ENCODE measurements around the gene KANK4.

Gene KANK4

GRCh38 chr1:62318756-62319544 lies at the start of gene KANK4:
Gene KANK4, minus strand, starts transcription at chr1:62319434. Its CDS starts 37,870 bp downstream, at chr1:62281564.
- no peaks in the 10 kb centered on the region for H3K9me3 Mint-ChIP-seq
- H3K36me3 Mint-ChIP-seq: no peaks in the 10 kb centered on the region
- no peaks in the 10 kb centered on the region for H3K4me1 Mint-ChIP-seq
- no peak within 1 kb of the TSS for H3K4me3 Mint-ChIP-seq
- DNase-seq (ENCODE audit: low spot score in 2 of 2) (no peak), ATAC-seq (peak; percentile 33)
- no peak within 1 kb of the TSS for H3K27ac Mint-ChIP-seq

DNA sequence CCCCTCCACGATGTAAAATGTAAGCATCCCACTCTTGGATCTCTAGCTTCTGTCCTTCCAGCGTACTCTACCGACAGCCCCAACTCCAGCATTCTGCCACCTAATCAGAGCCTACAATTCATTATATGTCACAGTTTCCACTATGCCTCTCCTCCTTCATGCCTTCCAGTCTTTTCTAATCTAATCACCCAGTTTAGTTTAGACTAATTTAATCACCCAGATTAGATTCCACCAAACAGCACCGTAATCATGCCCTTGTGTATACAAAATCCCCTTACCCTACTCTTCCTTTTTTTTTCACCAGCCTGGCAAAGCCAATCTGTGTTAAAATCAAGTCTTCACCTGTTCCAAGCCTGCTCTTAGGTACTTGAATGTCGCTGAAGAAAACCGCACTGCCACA lies 49.8 kb upstream of the KANK4 start:
- Mint-ChIP-seq H3K27ac (no peak overlapping the region), H3K4me3 (no peak overlapping the region), H3K4me1 (no peaks in the 10 kb centered on the region), H3K36me3 (no peaks in the 10 kb centered on the region), H3K9me3 (no peaks in the 10 kb centered on the region)
- ATAC-seq (no peak), DNase-seq (ENCODE audit: low spot score in 2 of 2) (no peak)

- H3K27ac Mint-ChIP-seq: no peak overlapping the region
- ATAC-seq (no peak), DNase-seq (ENCODE audit: low spot score in 2 of 2) (no peak)
- H3K4me1 Mint-ChIP-seq: no peaks in the 10 kb centered on the region
- no peak overlapping the region for H3K4me3 Mint-ChIP-seq
- H3K9me3 Mint-ChIP-seq: no peaks in the 10 kb centered on the region
- no peaks in the 10 kb centered on the region for H3K36me3 Mint-ChIP-seq
Measured at GRCh38 chr1:62367005-62367557, 47.8 kb upstream of the KANK4 start.

DNA sequence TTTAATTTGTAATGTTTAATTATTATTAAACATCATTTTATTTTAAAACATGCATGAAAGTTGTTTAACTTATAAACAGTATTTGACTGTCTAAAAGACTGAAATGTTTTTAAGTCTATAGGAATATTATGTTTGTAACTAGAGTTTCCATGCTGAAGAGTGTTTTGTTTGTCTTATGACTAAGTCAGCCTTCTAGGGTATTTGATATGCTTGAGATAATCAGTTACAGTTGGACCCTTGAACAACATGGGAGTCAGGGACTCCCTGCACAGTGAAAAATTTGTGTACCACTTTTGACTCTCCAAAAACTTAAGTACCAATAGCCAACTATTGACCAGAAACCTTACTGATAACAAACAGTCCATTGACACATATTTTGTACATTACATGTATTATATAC lies 45.5 kb upstream of the KANK4 start:
- no peak for DNase-seq (ENCODE audit: low spot score in 2 of 2)
- H3K36me3 Mint-ChIP-seq: no peaks in the 10 kb centered on the region
- no peak for ATAC-seq
- no peaks in the 10 kb centered on the region for H3K4me1 Mint-ChIP-seq
- no peak overlapping the region for H3K4me3 Mint-ChIP-seq
- H3K9me3 Mint-ChIP-seq: no peaks in the 10 kb centered on the region
- H3K27ac Mint-ChIP-seq: no peak overlapping the region

DNA sequence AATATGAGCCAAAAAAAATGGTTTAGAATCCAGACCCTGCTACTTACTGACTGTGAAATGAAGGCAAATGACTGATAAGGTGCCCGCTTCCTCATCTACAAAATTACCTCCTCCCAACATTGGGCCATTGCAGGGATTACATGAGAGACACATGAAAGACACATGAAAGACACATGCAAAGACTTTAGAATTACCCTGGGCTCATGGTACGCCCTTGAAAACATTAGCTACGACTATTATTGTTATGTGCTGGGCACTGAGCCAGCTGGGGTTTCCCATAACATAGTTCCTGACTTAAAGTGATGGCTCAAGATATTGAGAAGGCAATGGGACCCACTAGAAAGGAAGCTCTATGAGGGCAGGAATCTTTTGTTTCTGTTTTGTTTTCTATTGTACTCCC lies 43.7 kb upstream of the KANK4 start:
- ATAC-seq (no peak), DNase-seq (ENCODE audit: low spot score in 2 of 2) (no peak)
- Mint-ChIP-seq H3K9me3 (no peaks in the 10 kb centered on the region), H3K4me1 (no peaks in the 10 kb centered on the region), H3K4me3 (no peak overlapping the region), H3K36me3 (no peaks in the 10 kb centered on the region), H3K27ac (no peak overlapping the region)

GRCh38 chr1:62362061-62362917 lies 43.1 kb upstream of the KANK4 start:
- H3K4me3 Mint-ChIP-seq: no peak overlapping the region
- H3K36me3 Mint-ChIP-seq: no peaks in the 10 kb centered on the region
- no peak for DNase-seq (ENCODE audit: low spot score in 2 of 2)
- H3K9me3 Mint-ChIP-seq: no peaks in the 10 kb centered on the region
- H3K4me1 Mint-ChIP-seq: no peaks in the 10 kb centered on the region
- H3K27ac Mint-ChIP-seq: no peak overlapping the region
- ATAC-seq: no peak

DNA sequence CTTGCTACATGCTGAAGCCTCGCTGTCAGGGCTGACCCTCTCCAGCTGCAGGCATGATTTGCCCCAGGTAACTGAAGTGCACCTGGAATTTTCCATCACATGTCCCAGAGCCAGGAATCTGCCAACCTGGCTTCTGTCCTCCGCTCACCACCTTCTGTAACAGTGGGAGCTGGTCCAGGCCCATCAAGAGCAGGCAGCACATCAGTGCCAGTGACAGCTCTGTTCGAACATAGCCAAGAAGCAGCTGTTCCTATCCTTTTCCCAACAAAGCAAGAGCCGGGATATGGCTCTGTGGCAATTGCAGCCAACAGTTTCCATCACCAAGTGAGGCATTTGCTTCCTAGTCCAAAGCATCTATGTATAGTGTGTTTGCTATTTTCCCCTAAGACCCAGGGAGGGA lies 42.2 kb upstream of the KANK4 start:
- Mint-ChIP-seq H3K27ac (no peak overlapping the region), H3K4me1 (no peaks in the 10 kb centered on the region), H3K9me3 (no peaks in the 10 kb centered on the region), H3K36me3 (no peaks in the 10 kb centered on the region), H3K4me3 (no peak overlapping the region)
- DNase-seq (ENCODE audit: low spot score in 2 of 2) (no peak), ATAC-seq (no peak)

DNA sequence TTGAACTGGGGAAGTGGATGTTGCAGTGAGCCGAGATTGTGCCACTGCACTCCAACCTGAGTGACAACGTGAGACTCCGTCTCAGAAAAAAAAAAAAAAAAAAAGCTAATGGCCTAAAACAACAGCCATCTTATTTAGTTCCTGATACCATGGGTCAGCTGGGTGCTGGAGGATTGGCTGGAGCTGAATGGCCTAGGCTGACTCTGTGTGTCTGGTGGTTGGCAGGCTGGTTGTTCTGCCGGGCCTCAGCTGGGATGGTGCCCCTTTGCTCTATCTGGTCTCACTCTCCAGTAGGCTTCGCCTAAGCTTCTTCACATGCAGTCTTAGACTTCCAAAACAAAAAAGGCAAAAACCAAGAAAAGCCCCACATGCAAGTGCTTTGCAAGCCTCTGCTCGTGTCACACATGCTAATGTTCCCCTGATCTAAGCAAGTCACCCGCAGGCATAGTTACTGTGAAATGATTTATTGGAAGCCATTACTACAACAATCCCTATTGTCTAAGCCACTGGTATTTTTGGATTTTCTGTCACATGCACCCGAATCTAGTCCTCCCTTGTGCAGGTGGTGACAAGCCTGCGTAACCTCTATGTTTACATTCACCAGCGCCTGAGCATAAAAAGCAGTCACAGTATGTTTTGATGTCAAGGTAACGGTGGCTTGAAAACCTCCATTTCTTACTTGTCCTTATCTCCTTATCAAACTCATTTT lies 39.6 kb upstream of the KANK4 start:
- no peak for ATAC-seq

GRCh38 chr1:62357916-62358315 lies 38.7 kb upstream of the KANK4 start:
- Mint-ChIP-seq H3K4me3 (no peak overlapping the region), H3K36me3 (no peaks in the 10 kb centered on the region), H3K4me1 (no peaks in the 10 kb centered on the region), H3K27ac (no peak overlapping the region), H3K9me3 (no peaks in the 10 kb centered on the region)
- ATAC-seq: no peak
- no peak for DNase-seq (ENCODE audit: low spot score in 2 of 2)

More for the DNA sequence above, 39.6 kb upstream of the KANK4 start:
- H3K36me3 Mint-ChIP-seq: no peaks in the 10 kb centered on the region
- no peaks in the 10 kb centered on the region for H3K9me3 Mint-ChIP-seq
- DNase-seq (ENCODE audit: low spot score in 2 of 2): no peak
- no peaks in the 10 kb centered on the region for H3K4me1 Mint-ChIP-seq
- no peak overlapping the region for H3K27ac Mint-ChIP-seq
- H3K4me3 Mint-ChIP-seq: no peak overlapping the region

GRCh38 chr1:62356257-62356835 lies 37.1 kb upstream of the KANK4 start:
- DNase-seq (ENCODE audit: low spot score in 2 of 2) (no peak), ATAC-seq (peak; percentile 51)
- no peak overlapping the region for H3K27ac Mint-ChIP-seq
- no peaks in the 10 kb centered on the region for H3K4me1 Mint-ChIP-seq
- H3K9me3 Mint-ChIP-seq: no peaks in the 10 kb centered on the region
- no peak overlapping the region for H3K4me3 Mint-ChIP-seq
- H3K36me3 Mint-ChIP-seq: no peaks in the 10 kb centered on the region

DNA sequence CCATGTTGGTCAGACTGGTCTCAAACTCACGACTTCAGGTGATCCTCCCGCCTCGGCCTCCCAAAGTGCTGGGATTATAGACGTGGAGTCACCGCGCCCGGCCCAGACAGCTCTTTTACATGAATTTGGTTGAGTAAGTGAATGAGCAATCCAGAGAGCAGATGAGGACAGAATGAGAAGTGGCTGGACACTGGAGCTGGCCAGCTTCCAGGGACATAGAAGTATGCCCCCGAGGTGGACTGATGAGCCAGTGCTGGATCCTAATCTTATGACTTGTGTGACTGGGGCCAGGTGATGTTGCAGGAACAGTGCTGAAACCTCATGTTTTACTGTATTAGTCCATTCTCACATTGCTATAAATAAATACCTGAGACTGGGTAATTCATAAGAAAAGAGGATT lies 35.9 kb upstream of the KANK4 start:
- Mint-ChIP-seq H3K9me3 (no peaks in the 10 kb centered on the region), H3K27ac (no peak overlapping the region), H3K4me1 (no peaks in the 10 kb centered on the region), H3K4me3 (no peak overlapping the region), H3K36me3 (no peaks in the 10 kb centered on the region)
- DNase-seq (ENCODE audit: low spot score in 2 of 2) (no peak), ATAC-seq (no peak)

DNA sequence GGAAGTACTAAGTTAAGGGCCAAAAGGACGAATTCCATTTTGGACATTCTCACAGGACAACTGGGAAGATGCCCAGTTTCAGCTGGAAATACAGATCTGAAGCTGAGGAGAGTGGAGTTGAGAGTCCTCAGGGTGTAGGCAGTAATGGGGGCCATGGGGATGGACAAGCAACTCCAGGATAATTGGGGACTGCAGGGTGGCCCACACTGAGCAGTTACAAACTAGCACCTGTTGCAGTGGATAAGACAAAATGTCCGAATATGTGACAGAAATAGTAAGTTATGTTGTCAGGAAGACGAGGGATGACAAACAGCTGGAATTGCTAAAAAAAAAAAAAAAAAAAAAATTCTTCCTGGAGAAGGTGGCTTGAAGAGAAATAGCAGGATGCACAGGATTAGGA lies 34.6 kb upstream of the KANK4 start:
- Mint-ChIP-seq H3K27ac (no peak overlapping the region), H3K36me3 (no peaks in the 10 kb centered on the region), H3K4me1 (no peaks in the 10 kb centered on the region), H3K4me3 (no peak overlapping the region), H3K9me3 (no peaks in the 10 kb centered on the region)
- ATAC-seq: no peak
- DNase-seq (ENCODE audit: low spot score in 2 of 2): no peak

- Mint-ChIP-seq H3K27ac (no peak overlapping the region), H3K4me3 (no peak overlapping the region), H3K36me3 (no peaks in the 10 kb centered on the region), H3K4me1 (no peaks in the 10 kb centered on the region), H3K9me3 (no peaks in the 10 kb centered on the region)
- no peak for DNase-seq (ENCODE audit: low spot score in 2 of 2)
- no peak for ATAC-seq
Measured at GRCh38 chr1:62352387-62352786, 33.2 kb upstream of the KANK4 start.

- DNase-seq (ENCODE audit: low spot score in 2 of 2) (no peak), ATAC-seq (no peak)
- Mint-ChIP-seq H3K9me3 (no peaks in the 10 kb centered on the region), H3K27ac (no peak overlapping the region), H3K36me3 (no peaks in the 10 kb centered on the region), H3K4me3 (no peak overlapping the region), H3K4me1 (no peaks in the 10 kb centered on the region)
Measured at GRCh38 chr1:62349470-62350233, 30.4 kb upstream of the KANK4 start.

Data from stimulated activated effector memory CD8-positive, alpha-beta T cell treated with anti-CD3 and anti-CD28 coated beads, Interleukin-12 subunit alpha, Interleukin-12 subunit beta, amount 100 ng/mL, for 72 hours (primary cell).